GM18868 (cell line): Measurements from ENCODE around the gene NME8.
"Not testable (repeated sequence)": the region's sequence is repeated elsewhere in the genome, so short reads cannot be mapped to it uniquely, and the experiment has no call there.

ENCODE experiments used
- ATAC-seq: cut with Tn5 transposase; IDR thresholded peaks from one replicate; pipeline ENCODE4 v1.9.1; 2021; ENCODE audit warnings: mild to moderate bottlenecking, moderate library complexity; ENCODE audit not compliant: unreplicated experiment

NME8 gene, protein sequence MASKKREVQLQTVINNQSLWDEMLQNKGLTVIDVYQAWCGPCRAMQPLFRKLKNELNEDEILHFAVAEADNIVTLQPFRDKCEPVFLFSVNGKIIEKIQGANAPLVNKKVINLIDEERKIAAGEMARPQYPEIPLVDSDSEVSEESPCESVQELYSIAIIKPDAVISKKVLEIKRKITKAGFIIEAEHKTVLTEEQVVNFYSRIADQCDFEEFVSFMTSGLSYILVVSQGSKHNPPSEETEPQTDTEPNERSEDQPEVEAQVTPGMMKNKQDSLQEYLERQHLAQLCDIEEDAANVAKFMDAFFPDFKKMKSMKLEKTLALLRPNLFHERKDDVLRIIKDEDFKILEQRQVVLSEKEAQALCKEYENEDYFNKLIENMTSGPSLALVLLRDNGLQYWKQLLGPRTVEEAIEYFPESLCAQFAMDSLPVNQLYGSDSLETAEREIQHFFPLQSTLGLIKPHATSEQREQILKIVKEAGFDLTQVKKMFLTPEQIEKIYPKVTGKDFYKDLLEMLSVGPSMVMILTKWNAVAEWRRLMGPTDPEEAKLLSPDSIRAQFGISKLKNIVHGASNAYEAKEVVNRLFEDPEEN

DNA sequence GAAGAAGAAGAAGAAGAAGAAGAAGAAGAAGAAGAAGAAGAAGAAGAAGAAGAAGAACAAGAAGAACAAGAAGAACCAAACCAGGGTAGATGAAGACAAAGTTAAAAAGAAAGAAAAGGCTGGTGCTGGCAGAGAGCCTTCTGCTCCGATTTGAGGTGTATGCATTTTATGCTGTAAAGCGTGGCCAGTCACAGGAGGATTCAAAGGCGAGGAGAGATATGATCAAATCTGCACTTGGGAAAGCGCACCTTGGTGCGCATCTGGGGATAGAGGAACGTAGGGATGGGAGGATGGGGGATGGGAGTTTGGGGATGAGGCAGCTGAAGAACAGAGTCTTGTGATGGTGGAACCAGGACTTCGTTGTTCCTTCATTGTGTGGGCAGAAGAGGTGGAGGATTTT, at the start of gene NME8:
TSS of gene NME8 (plus strand) at position 301 of the 400 bp plus-strand sequence. CDS start 1,670 bp downstream, outside the sequence.
- ATAC-seq = no peak

DNA sequence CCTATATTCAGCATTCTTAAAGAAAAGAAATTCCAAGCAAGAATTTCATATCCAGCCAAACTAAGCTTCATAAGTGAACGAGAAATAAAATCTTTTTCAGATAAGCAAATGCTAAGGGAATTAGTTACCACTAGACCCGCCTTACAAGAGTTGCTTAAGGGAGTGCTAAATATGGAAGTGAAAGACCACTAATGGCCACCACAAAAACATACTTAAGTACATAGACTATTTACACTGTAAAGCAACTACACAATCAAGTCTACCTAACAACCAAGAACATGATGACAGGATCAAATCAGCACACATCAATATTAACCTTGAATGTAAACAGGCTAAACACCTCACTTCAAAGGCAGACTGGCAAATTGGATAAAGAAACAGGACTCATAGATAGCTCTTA, 42.2 kb upstream of the NME8 start:
- no peak for ATAC-seq

DNA sequence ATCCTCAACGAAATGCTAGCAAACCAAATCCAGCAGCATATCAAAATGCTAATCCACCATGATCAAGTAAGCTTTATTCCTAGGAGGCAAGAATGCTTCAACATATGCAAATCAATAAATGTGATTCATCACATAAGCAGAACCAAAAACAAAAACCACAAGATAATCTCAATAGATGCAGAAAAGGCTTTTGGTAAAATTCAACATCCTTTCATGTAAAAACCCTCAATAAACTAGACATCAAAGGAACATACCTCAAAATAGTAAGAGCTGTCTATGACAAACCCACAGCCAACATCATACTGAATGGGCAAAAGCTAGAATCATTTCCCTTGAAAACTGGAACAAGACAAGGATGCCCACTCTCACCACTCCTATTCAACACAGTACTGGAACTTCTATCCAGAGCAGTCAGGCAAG, 36.2 kb upstream of the NME8 start:
- ATAC-seq = not testable (repeated sequence)

DNA sequence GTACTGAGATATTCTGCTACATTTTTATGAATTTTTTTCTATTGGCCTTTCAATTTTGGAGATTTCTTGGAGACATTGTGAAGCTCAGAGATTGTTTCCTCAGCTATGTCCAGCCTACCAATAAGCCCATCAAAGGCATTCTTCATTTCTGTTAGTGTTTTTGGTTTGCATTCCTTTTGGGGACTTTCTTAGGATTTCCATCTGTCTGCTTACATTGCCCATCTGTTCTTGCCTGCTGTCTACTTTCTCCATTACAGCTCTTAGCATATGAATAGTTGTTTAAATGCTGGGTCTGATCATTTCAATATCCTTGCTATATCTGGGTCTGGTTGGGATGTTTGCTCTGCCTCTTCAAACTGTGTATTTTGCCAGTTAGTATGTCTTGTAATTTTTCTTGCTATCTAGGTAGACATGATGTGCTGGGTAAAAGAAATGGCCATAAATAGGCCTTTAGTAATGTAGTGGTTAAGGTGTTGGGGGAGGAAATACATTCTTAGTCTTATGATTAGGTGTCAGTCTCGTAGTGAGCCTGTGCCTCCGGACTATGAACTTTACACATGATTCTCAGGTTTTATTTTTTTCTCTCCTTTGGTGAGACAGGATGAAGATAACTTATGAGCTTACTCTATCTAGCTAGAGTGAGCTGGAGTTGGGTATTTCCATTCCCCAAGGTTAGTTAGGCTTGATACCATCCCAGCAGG, 32.6 kb upstream of the NME8 start:
- ATAC-seq = peak; percentile 92

DNA sequence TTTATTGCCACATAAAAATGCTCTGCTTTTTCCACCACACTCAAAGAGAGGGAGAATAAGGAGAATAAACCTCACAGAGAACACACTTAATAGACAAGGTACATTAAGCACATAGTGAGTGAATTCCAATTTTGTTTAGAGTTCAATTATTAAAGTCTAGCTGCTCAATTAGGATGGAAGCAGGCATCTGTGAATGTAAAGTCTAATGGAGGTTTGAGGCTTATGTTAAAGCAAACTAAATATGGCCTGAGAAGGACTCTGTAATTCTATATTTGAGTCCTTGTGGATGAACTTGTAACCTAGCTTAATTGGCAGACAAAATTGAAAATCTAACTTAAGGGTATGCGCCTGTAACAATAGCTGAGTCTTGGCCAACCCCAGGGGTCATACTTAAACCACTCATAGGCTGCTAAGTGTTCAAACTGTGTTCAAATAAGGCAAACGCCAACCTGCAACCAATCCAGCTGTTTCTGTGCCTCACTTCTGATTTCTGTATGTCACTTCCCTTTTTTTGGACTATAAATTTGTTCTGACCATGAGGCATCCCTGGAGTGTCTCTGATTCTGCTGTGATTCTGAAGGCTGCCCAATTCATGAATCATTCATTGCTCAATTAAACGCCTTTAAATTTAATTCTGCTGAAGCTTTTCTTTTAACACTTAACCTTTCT, 31.3 kb upstream of the NME8 start:
- ATAC-seq = no peak

DNA sequence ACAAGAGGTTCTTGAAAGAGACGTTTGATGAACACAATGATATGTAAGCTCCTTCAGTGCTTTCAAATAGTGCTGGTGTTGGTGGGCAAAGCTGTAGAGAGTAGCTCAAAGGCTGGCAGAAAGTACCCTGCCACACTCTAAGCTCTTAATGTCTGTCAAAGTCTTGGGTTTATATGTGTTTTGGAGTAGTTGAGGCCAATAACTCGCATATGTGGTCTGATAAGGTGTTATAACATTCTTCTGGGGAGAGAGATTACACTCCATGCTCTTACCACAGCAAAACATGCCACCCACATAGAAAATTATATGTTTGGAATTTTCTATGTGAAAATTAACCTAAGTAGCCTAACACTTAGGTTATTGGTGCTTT, 30.8 kb upstream of the NME8 start:
- no peak for ATAC-seq

DNA sequence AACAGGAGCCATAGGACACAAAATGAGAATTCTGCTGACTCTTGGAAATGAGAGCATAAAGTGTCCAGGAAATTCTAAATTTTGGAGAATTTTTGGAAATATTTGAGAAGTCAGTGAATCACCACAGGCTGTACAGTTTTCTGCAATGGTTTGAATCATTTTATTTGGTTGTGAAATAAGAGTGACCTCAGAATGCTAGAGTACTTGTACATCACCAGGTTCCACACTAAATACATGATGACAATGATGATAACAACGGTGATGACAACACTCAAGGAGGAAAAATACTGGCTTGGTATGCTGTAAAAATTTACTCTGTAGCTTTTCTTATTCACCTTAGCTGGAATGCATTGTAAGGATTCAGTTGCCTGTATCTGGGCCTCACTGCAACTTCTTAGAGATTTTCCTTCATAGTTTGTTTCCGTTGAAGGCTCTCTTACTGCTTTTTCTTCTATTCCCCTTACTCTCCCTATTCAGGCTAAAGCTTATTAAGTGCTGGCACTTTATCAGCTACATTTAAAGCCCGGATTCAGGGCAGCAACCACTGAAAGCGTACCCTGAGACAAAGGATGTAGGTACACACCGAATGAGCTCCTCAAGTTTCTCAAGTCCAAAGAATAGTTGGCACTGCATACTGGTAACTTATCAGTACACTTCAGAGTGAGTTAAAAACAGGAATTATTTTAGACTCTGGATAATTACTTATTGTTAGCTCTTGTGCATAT, 30.2 kb upstream of the NME8 start:
- ATAC-seq = no peak

DNA sequence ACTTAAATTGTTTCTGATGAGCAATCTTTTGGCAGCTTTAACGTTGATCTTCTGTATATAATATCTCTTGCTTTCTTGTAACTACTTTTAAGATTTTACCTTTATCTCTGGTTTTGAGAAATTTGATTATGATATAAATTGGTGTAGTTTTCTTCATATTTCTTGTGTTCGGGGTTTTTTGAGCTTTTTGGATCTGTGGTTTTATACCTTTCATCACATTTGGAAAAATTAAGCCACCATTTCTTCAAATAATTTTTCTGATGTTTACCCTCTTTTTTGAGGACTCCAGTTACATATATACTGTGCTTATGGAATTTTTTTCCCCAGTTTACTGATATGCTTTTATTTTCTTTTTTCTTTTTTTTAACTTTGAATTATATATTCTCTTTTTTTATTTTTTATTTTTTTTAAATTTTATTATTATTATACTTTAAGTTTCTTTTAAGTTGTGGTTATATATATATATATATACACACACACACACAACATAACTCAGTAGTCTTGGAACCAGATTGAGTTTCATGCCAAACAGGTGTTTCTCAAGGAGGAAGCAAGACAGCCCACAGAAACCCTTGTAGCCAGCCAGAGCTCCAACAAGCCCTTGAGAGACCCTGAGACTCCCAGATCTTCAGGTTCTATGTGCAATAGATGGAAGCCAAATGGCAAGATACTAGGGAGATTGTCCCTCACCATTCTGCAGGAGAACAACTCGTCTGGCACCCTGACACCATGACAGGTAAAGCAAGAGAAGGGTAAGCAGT, 27.5 kb upstream of the NME8 start:
- peak; percentile 50 for ATAC-seq

DNA sequence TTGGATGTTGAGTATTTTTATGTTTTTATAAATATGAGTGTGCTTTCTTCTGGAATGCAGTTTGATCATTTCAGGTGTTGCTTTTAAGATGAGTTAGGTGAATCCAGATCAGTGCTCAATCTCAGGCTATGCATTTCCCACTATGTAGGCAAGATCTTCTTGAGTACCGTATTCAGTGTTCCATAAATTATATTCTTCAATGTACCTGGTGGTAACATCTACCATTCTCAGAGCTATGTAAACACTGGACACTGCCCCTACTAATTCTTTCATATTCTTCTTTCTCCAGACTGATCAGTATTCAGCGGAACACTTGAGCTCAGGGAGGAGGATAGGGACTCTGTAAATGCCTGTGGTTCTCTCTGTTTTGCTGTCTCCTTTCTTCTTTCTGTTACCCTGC, 25.5 kb upstream of the NME8 start:
- no peak for ATAC-seq

DNA sequence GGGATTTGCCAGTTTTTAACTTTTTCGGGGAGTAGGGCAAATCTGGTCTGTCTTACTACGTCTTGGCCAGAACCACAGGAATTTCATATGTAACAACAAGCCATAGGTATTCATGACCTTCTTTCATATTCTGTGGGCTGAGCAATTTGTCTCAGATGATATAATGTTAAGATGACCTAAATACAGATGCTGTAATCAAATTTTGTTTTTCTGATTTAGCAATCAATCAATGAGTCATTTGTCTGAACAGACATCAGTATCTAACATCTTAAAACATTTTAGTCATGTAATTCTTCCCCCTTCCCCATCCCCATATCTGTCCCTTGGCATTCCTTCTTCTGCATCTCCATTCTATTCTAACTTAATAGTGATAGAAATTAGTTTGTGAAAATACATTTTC, 24.8 kb upstream of the NME8 start:
- ATAC-seq = no peak

DNA sequence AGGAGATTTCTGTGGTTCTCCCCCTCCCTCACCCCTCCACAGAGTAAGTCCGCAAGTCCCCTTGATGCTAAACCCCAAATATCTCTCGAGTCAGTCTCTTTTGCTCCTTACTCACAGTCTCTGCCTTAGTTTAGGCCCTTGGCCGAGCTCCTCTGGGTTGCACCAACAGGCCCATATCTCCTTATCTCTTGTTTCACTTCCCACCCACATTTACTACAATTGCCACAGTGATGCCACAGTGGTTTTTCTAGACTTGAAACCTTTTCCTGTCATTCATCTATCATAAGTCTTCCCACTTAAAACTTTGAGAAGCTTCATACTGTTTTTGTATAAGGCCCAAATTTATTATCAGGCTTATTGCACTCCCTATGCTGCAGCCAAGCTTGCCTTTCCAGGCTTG, 23.4 kb upstream of the NME8 start:
- peak; percentile 66 for ATAC-seq

DNA sequence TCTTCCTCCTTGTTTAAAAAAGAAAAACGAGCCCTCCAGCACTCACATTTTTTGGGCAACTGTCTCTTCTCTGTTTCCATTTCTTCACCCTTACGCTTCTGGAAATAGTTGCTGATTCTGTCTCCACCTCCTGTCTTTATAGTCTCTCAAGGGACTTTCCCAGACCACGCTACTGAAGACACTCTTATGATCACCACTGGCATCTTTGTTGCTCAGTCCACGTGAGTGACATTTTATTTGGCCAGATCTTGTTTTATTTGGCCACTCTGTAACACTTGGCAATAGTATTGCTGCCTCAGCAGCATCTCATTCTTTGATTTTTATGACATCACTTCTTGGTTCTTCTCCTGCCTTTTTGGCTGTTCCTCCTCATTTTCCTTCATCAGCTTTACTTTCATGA, 21.6 kb upstream of the NME8 start:
- peak; percentile 76 for ATAC-seq

DNA sequence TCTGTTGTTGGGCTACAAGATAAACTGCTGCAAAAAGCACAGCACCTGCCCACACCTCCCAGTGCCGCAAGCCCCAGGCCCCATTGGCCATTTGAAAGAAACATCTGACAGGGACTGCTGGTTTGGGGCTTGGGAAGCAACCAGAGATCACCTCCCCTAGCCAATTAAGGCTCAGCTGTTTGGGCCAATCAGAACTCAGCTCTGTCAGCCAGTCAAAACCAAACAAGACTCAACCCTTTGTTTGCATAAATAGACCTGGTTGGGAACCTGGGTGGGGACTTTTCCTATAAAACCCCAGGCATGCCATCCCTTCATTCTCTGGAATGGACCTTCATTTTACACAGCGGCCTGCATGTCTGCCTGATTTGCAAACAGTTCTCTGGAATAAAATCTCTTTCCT, 17.2 kb upstream of the NME8 start:
- ATAC-seq = no peak

DNA sequence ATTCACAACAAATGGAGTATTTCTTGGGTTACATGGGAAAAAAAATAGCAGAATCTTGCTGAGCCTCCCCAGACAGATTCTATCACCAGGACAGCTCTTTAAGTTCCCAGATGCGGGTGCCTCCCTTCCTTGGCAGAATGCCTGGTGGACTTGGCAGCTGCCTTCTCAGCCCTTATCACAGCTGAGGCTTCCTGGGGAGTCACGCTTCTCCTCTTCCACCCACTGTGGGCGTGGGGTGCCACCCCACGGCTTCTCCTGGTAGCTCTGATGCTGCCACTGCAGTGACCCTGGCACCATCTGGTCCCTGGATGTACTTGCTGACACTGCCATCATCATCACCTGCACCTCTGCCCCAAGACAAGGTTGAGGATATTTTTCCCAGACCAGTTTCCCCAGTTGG, 16.2 kb upstream of the NME8 start:
- ATAC-seq = peak; percentile 94

DNA sequence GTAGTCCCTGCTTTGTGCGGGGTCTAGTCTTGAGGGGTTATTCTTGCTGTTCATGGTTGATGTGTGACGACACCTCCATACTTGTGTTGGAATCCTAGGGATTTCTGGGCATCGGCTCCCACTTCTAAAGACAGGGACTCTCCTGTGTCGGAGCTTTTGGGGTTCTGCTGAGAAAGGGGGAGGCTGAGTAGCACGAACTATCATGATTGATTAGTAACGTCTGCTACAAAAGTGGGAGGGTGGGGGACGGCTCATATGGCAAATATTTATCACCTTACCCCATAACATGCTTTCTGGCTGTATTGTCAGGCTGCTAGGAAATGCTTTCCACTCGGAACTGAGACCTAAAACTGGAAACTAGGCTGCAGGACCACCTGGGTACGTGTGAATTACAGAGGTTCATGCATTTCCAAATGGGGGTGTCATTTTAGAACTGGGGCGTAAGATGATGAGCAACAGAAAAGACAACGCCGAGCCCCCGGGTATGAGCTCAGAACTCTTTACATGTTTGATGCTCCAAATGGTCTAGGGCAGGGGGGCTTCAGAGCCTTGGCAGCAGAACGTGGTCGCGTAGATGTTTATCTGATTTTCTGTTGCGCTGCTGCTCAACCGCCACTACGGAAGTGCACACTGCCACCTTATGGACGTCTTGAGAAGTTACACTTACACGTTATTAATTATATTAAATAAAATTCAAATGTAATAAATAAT, 15.1 kb upstream of the NME8 start:
- no peak for ATAC-seq

DNA sequence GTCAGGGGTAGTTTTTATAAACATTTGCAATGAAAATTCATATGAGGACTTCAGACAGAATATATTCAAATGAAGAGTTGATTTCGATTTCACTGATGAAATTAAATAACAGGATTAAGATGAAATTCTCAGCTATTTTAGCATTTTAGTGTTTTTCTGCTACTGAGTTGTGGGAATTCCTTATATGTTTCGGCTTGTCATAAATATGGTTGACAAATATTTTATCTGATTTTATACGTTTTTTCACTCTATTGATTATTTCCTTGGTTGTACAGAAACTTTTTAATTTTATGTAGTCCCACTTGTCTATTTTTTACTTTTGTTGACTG, 14.6 kb upstream of the NME8 start:
- no peak for ATAC-seq

DNA sequence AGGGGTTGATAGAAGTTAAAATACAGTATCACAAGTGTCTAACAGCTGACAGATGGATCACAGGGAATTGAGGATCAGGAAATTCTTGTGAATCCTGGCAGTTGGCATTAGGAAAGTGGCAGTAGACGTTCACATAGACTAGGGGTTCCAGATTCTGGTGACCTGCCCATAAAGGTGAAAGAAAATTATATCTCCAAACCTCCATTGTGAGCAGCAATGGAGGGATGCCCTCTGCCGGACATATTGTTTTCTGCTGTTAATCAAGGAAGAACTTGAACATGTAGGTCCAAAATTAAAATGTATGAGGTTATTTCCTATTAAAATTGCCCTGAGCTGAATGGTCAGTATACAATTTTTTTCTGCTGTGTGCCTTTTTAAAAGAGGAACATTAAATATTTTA, 5.1 kb downstream of the NME8 start:
- ATAC-seq = no peak

DNA sequence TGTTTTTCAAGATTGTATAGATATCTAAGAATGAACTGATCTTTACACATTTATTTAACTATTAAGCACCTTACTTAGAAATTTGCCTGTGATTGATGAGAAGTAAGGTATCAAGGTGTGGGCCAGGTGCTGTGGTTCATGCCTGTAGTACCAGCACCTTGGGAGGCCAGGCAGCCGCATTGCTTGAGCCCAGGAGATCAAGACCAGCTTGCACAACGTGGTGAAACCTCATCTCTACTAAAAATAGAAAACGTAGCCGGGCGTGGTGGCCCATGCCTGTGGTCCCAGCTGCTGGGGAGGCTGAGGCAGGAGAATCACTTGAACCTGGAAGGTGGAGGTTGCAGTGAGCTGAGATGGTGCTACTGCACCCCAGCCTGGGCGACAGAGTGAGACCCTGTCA, 33.7 kb downstream of the NME8 start:
- ATAC-seq = no peak

DNA sequence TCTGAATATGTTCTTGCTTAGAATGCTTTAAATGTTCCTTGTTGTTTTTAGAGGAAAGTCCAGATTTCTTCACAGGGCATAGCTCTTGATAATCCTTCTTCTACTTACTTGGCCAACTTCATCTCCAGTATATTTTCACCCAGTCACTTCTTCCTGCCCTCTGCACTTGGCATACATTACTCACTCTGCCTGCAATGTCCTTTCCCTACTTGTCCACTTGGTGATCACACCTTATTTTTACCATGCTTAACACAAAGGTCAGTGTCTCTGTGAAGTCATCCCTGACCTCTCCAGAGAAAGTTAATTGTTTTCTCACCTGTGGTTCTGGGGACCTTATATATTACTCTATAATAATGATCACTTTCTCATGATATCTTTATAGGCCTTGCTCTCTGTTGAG, 45.0 kb downstream of the NME8 start:
- no peak for ATAC-seq

DNA sequence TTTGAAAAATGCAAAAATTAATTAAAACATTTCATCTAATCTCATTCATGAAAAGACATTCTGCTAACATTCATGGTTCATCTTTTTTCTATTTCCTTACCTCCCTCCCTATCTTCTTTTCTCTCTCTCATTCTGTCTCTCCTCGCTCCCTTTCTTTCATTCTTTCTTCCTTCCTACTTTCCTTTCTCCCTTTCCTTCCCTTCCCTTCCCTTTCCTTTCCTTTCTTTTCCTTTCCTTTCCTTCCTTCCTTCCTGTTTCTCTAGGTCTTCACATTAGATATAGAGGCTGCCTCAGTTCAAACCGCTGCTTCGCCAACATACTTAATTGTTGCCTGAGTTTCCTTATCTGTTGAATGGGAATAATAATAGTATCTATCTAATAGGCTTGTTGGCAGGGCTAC, 46.3 kb downstream of the NME8 start:
- no peak for ATAC-seq
